ENCODE results near the gene CRACR2B.

Gene CRACR2B

GRCh38 chr11:844693-845644 lies 17.2 kb downstream of the CRACR2B start:
- 35% methylated on average over 24 of the region's 31 CpGs for WGBS (ENCODE audit: insufficient coverage)
- Histone ChIP-seq H3K27me3 (replicated peaks in 2 of 5; ENCODE audit: control insufficient read depth in 4 of 5, insufficient read depth in 5 of 5, low read length in 4 of 5) (peaks cover 0 to 6% (median 0%) of the 10 kb centered on the region in 5 experiments), H3K27ac (ENCODE audit: insufficient read depth in 1 of 2, low read depth in 1 of 2, low read length in 2 of 2, poor library complexity in 1 of 2, severe bottlenecking in 2 of 2) (no peak overlapping the region), H3K9me3 (ENCODE audit: control extremely low read depth in 1 of 5, control insufficient read depth in 4 of 5, insufficient read depth in 2 of 5, low read depth in 1 of 5, low read length in 4 of 5) (no peaks in the 10 kb centered on the region), H3K4me3 (ENCODE audit: control insufficient read depth in 1 of 7, extremely low read depth in 1 of 7, insufficient read depth in 4 of 7, low read depth in 2 of 7, low read length in 6 of 7) (peak overlapping the region in 4 of 7 experiments; percentile 46 to 94 (median 68)), H3K4me1 (ENCODE audit: control extremely low read depth in 1 of 4, control insufficient read depth in 4 of 4, insufficient read depth in 4 of 4, low read length in 3 of 4) (peaks cover 0 to 68% (median 66%) of the 10 kb centered on the region in 4 experiments), H3K36me3 (ENCODE audit: control insufficient read depth in 4 of 4, insufficient read depth in 4 of 4, low read length in 3 of 4) (peaks cover 0 to 8% (median 6%) of the 10 kb centered on the region in 4 experiments)
- ChIA-PET POLR2A (interaction anchor here (0.6 to 0.9 kb wide), 5 partner anchors 10 to 132 kb away, joined by 3 to 6 read pairs (median 3); partner anchors contain the start of gene CD151), CTCF (interaction anchor here (0.6 to 5.0 kb wide), 7 partner anchors 11 to 207 kb away, joined by 3 to 32 read pairs (median 8); partner anchors contain the start of gene PNPLA2)
- peak; percentile 86 to 96 (median 96) for DNase-seq

- Histone ChIP-seq H3K4me1 (ENCODE audit: control extremely low read depth in 1 of 4, control insufficient read depth in 4 of 4, insufficient read depth in 4 of 4, low read length in 3 of 4) (peaks cover 0 to 65% (median 62%) of the 10 kb centered on the region in 4 experiments), H3K27ac (ENCODE audit: insufficient read depth in 1 of 2, low read depth in 1 of 2, low read length in 2 of 2, poor library complexity in 1 of 2, severe bottlenecking in 2 of 2) (no peak overlapping the region), H3K4me3 (ENCODE audit: control insufficient read depth in 1 of 7, extremely low read depth in 1 of 7, insufficient read depth in 4 of 7, low read depth in 2 of 7, low read length in 6 of 7) (peak overlapping the region in 3 of 7 experiments; percentile 28 to 94 (median 29)), H3K27me3 (replicated peaks in 2 of 5; ENCODE audit: control insufficient read depth in 4 of 5, insufficient read depth in 5 of 5, low read length in 4 of 5) (peaks cover 0 to 7% (median 0%) of the 10 kb centered on the region in 5 experiments), H3K36me3 (ENCODE audit: control insufficient read depth in 4 of 4, insufficient read depth in 4 of 4, low read length in 3 of 4) (no peaks in the 10 kb centered on the region), H3K9me3 (ENCODE audit: control extremely low read depth in 1 of 5, control insufficient read depth in 4 of 5, insufficient read depth in 2 of 5, low read depth in 1 of 5, low read length in 4 of 5) (no peaks in the 10 kb centered on the region)
- POLR2A ChIA-PET = interaction anchor here (0.6 to 0.7 kb wide), 2 partner anchors 62 to 131 kb away, joined by 3 to 10 read pairs; no protein-coding TSS in a partner anchor
- CTCF ChIA-PET = interaction anchor here (0.7 to 5.0 kb wide), 9 partner anchors 9 to 206 kb away, joined by 3 to 32 read pairs (median 4); no protein-coding TSS in a partner anchor
- 19% methylated on average over 8 of the region's 8 CpGs for WGBS (ENCODE audit: insufficient coverage)
- DNase-seq = no peak
These were observed 18.3 kb downstream of the CRACR2B start for GRCh38 chr11:845872-846495.

- H3K36me3 ChIP-seq (ENCODE audit: control insufficient read depth in 4 of 4, insufficient read depth in 4 of 4, low read length in 3 of 4) = no peaks in the 10 kb centered on the region
- POLR2A ChIA-PET = interaction anchor here (0.6 to 1.6 kb wide), 2 partner anchors 13 to 61 kb away, joined by 3 to 10 read pairs; no protein-coding TSS in a partner anchor
- 87% methylated on average over 10 of the region's 11 CpGs for WGBS (ENCODE audit: insufficient coverage)
- H3K4me3 ChIP-seq (ENCODE audit: control insufficient read depth in 1 of 7, extremely low read depth in 1 of 7, insufficient read depth in 4 of 7, low read depth in 2 of 7, low read length in 6 of 7) = no peak overlapping the region
- no peak overlapping the region for H3K27ac ChIP-seq (ENCODE audit: insufficient read depth in 1 of 2, low read depth in 1 of 2, low read length in 2 of 2, poor library complexity in 1 of 2, severe bottlenecking in 2 of 2)
- CTCF ChIA-PET = interaction anchor here (0.7 to 5.0 kb wide), 9 partner anchors 9 to 205 kb away, joined by 3 to 32 read pairs (median 4); no protein-coding TSS in a partner anchor
- peaks cover 0 to 7% (median 0%) of the 10 kb centered on the region in 5 experiments for H3K27me3 ChIP-seq (replicated peaks in 2 of 5; ENCODE audit: control insufficient read depth in 4 of 5, insufficient read depth in 5 of 5, low read length in 4 of 5)
- no peak for DNase-seq
- H3K4me1 ChIP-seq (ENCODE audit: control extremely low read depth in 1 of 4, control insufficient read depth in 4 of 4, insufficient read depth in 4 of 4, low read length in 3 of 4) = peaks cover 0 to 59% (median 57%) of the 10 kb centered on the region in 4 experiments
- H3K9me3 ChIP-seq (ENCODE audit: control extremely low read depth in 1 of 5, control insufficient read depth in 4 of 5, insufficient read depth in 2 of 5, low read depth in 1 of 5, low read length in 4 of 5) = no peaks in the 10 kb centered on the region
These were observed 18.9 kb downstream of the CRACR2B start for GRCh38 chr11:846496-847098.

GRCh38 chr11:847876-848275 lies 20.2 kb downstream of the CRACR2B start:
- CTCF ChIA-PET = interaction anchor here (0.7 to 5.0 kb wide), 11 partner anchors 9 to 204 kb away, joined by 3 to 32 read pairs (median 5); partner anchors contain the start of gene CD151
- Histone ChIP-seq H3K27me3 (replicated peaks in 2 of 5; ENCODE audit: control insufficient read depth in 4 of 5, insufficient read depth in 5 of 5, low read length in 4 of 5) (peaks cover 0 to 7% (median 0%) of the 10 kb centered on the region in 5 experiments), H3K4me1 (ENCODE audit: control extremely low read depth in 1 of 4, control insufficient read depth in 4 of 4, insufficient read depth in 4 of 4, low read length in 3 of 4) (peaks cover 0 to 56% (median 54%) of the 10 kb centered on the region in 4 experiments), H3K9me3 (ENCODE audit: control extremely low read depth in 1 of 5, control insufficient read depth in 4 of 5, insufficient read depth in 2 of 5, low read depth in 1 of 5, low read length in 4 of 5) (no peaks in the 10 kb centered on the region), H3K4me3 (ENCODE audit: control insufficient read depth in 1 of 7, extremely low read depth in 1 of 7, insufficient read depth in 4 of 7, low read depth in 2 of 7, low read length in 6 of 7) (no peak overlapping the region), H3K27ac (ENCODE audit: insufficient read depth in 1 of 2, low read depth in 1 of 2, low read length in 2 of 2, poor library complexity in 1 of 2, severe bottlenecking in 2 of 2) (no peak overlapping the region), H3K36me3 (ENCODE audit: control insufficient read depth in 4 of 4, insufficient read depth in 4 of 4, low read length in 3 of 4) (no peaks in the 10 kb centered on the region)
- no peak for DNase-seq
- POLR2A ChIA-PET = interaction anchor here (1.6 kb wide), 1 partner anchor 12 kb away, joined by 3 read pairs; no protein-coding TSS in a partner anchor
- 78% methylated on average over 14 of the region's 18 CpGs for WGBS (ENCODE audit: insufficient coverage)

- POLR2A ChIA-PET = no interaction called here
- Histone ChIP-seq H3K27ac (ENCODE audit: insufficient read depth in 1 of 2, low read depth in 1 of 2, low read length in 2 of 2, poor library complexity in 1 of 2, severe bottlenecking in 2 of 2) (no peak overlapping the region), H3K4me3 (ENCODE audit: control insufficient read depth in 1 of 7, extremely low read depth in 1 of 7, insufficient read depth in 4 of 7, low read depth in 2 of 7, low read length in 6 of 7) (peak overlapping the region in 1 of 7 experiments; percentile 10), H3K36me3 (ENCODE audit: control insufficient read depth in 4 of 4, insufficient read depth in 4 of 4, low read length in 3 of 4) (no peaks in the 10 kb centered on the region), H3K4me1 (ENCODE audit: control extremely low read depth in 1 of 4, control insufficient read depth in 4 of 4, insufficient read depth in 4 of 4, low read length in 3 of 4) (peaks cover 0 to 52% (median 49%) of the 10 kb centered on the region in 4 experiments), H3K27me3 (replicated peaks in 2 of 5; ENCODE audit: control insufficient read depth in 4 of 5, insufficient read depth in 5 of 5, low read length in 4 of 5) (peaks cover 0 to 7% (median 0%) of the 10 kb centered on the region in 5 experiments), H3K9me3 (ENCODE audit: control extremely low read depth in 1 of 5, control insufficient read depth in 4 of 5, insufficient read depth in 2 of 5, low read depth in 1 of 5, low read length in 4 of 5) (no peaks in the 10 kb centered on the region)
- 45% methylated on average over 11 of the region's 14 CpGs for WGBS (ENCODE audit: insufficient coverage)
- CTCF ChIA-PET = interaction anchor here (0.7 to 5.0 kb wide), 13 partner anchors 9 to 204 kb away, joined by 3 to 32 read pairs (median 5); partner anchors contain the start of gene CD151
- DNase-seq = peak; percentile 36 to 63 (median 57)
These were observed 20.7 kb downstream of the CRACR2B start for GRCh38 chr11:848380-848931.

Data from common myeloid progenitor, CD34-positive (primary cell).